Activated CD4-positive, alpha-beta T cell treated with anti-CD3 and anti-CD28 coated beads, Interleukin-2, Interleukin-6, amounts not matched to agents 100 ng/mL and 50 ng/mL, durations not matched to agents 16 hours and 8 hours (primary cell): Measurements from ENCODE around the gene ZBTB5.

Experiments used
- DNase-seq: peaks from one replicate; pipeline ENCODE4 v3.0.0-alpha.2; 2020

ZBTB5 gene

GRCh38 chr9:37422289-37423104 lies 42.8 kb downstream of the ZBTB5 start, which contains the start of gene GRHPR:
GRHPR (plus strand) TSS chr9:37422696; CDS start chr9:37422751, 55 bp downstream.
- peak; percentile 94 for DNase-seq

GRCh38 chr9:37421914-37422288 lies 43.3 kb downstream of the ZBTB5 start:
- no peak for DNase-seq

GRCh38 chr9:37420271-37421215 lies 44.7 kb downstream of the ZBTB5 start:
- DNase-seq: no peak

- DNase-seq: no peak
These were observed 46.0 kb downstream of the ZBTB5 start for GRCh38 chr9:37419204-37419603.

- DNase-seq: no peak
These were observed 47.2 kb downstream of the ZBTB5 start for GRCh38 chr9:37417857-37418618.

GRCh38 chr9:37417252-37417803 lies 47.9 kb downstream of the ZBTB5 start:
- no peak for DNase-seq

- peak; percentile 87 for DNase-seq
These were observed 50.1 kb downstream of the ZBTB5 start for GRCh38 chr9:37415011-37415719.

- DNase-seq: no peak
These were observed 50.7 kb downstream of the ZBTB5 start for GRCh38 chr9:37414503-37414943.

GRCh38 chr9:37413311-37413710 lies 51.9 kb downstream of the ZBTB5 start:
- no peak for DNase-seq

GRCh38 chr9:37412431-37413151 lies 52.7 kb downstream of the ZBTB5 start:
- DNase-seq: no peak

GRCh38 chr9:37410969-37411785 lies 54.1 kb downstream of the ZBTB5 start:
- DNase-seq: peak; percentile 86

- no peak for DNase-seq
These were observed 54.8 kb downstream of the ZBTB5 start for GRCh38 chr9:37410354-37410861.

GRCh38 chr9:37408933-37409710 lies 56.1 kb downstream of the ZBTB5 start:
- peak; percentile 94 for DNase-seq

- DNase-seq: no peak
These were observed 57.8 kb downstream of the ZBTB5 start for GRCh38 chr9:37407468-37407867.

- DNase-seq: no peak
These were observed 58.4 kb downstream of the ZBTB5 start for GRCh38 chr9:37406603-37407401.

GRCh38 chr9:37405764-37406380 lies 59.4 kb downstream of the ZBTB5 start:
- no peak for DNase-seq

GRCh38 chr9:37405350-37405749 lies 59.9 kb downstream of the ZBTB5 start:
- DNase-seq: no peak

- no peak for DNase-seq
These were observed 60.7 kb downstream of the ZBTB5 start for GRCh38 chr9:37404590-37404989.
